DOHH2 (cell line): ENCODE results near the gene RNASE1.

ENCODE experiments used
- H3F3A ChIP-seq: fragments of 200-600 bp; sonication (generic), shearing (Covaris generic); 2 replicates; pipeline ENCODE4 v1.6.0; 2016; ENCODE audit warnings: antibody characterized with exemption, mild to moderate bottlenecking; ENCODE audit not compliant: control insufficient read depth, insufficient read depth
- H3K27ac ChIP-seq: fragments of 200-600 bp; sonication (generic); 2 replicates; pipeline ENCODE4 v1.5.1; 2014; ENCODE audit warnings: low read depth, mild to moderate bottlenecking, low read length, moderate library complexity
- H3K27me3 ChIP-seq: fragments of 200-600 bp; sonication (generic); 2 replicates; pipeline ENCODE4 v1.6.1; 2014; ENCODE audit warnings: mild to moderate bottlenecking, low read length, mixed read lengths; ENCODE audit not compliant: control insufficient read depth
- H3K36me3 ChIP-seq: fragments of 200-600 bp; sonication (generic); 2 replicates; pipeline ENCODE4 v1.6.1; 2014; ENCODE audit warnings: mild to moderate bottlenecking, low read length, moderate library complexity, mixed read lengths; ENCODE audit not compliant: control insufficient read depth
- H3K4me1 ChIP-seq: fragments of 200-600 bp; sonication (generic); 2 replicates; pipeline ENCODE4 v1.6.1; 2014; ENCODE audit warnings: mild to moderate bottlenecking, low read length, mixed read lengths; ENCODE audit not compliant: control insufficient read depth
- H3K4me2 ChIP-seq: fragments of 200-600 bp; sonication (generic); 2 replicates; pipeline ENCODE4 v1.6.0; 2014; ENCODE audit warnings: mild to moderate bottlenecking, low read length, moderate library complexity
- H3K4me3 ChIP-seq: fragments of 200-600 bp; sonication (generic); 2 replicates; pipeline ENCODE4 v1.5.1; 2014; ENCODE audit warnings: mild to moderate bottlenecking, low read length, mixed read lengths
- H3K79me2 ChIP-seq: fragments of 200-600 bp; sonication (generic); 2 replicates; pipeline ENCODE4 v1.6.1; 2014; ENCODE audit warnings: mild to moderate bottlenecking, low read length, mixed read lengths; ENCODE audit not compliant: control insufficient read depth
- H3K9me2 ChIP-seq: fragments of 200-600 bp; sonication (generic); replicated peaks from 2 replicates; pipeline ENCODE4 v1.6.1; 2014; ENCODE audit warnings: mild to moderate bottlenecking, low read length, mixed read lengths; ENCODE audit not compliant: control insufficient read depth
- H3K9me3 ChIP-seq: fragments of 200-600 bp; sonication (generic); 2 replicates; pipeline ENCODE4 v1.6.1; 2014; ENCODE audit warnings: antibody characterized with exemption, low read length, mixed read lengths; ENCODE audit not compliant: control insufficient read depth, insufficient read depth
- H4K20me1 ChIP-seq: fragments of 200-600 bp; sonication (generic); 2 replicates; pipeline ENCODE4 v1.6.0; 2014; ENCODE audit warnings: low read depth, mild to moderate bottlenecking, antibody characterized with exemption, low read length, moderate library complexity; ENCODE audit not compliant: control insufficient read depth, insufficient read depth
- EZH2phosphoT487 ChIP-seq: fragments of 200-600 bp; sonication (generic); IDR thresholded peaks from 2 replicates; pipeline ENCODE4 v1.6.1; 2017; ENCODE audit warnings: borderline replicate concordance, mild to moderate bottlenecking, antibody characterized with exemption, low read length, moderate library complexity, mixed read lengths
- TF ChIP-seq, protein P1 (sequence below): fragments of 200-600 bp; sonication (generic); IDR thresholded peaks from one replicate; pipeline ENCODE4 v1.5.1; 2014; ENCODE audit warnings: antibody characterized with exemption, mild to moderate bottlenecking, low read depth, low read length; ENCODE audit not compliant: poor library complexity, severe bottlenecking

RNASE1 gene

DNA sequence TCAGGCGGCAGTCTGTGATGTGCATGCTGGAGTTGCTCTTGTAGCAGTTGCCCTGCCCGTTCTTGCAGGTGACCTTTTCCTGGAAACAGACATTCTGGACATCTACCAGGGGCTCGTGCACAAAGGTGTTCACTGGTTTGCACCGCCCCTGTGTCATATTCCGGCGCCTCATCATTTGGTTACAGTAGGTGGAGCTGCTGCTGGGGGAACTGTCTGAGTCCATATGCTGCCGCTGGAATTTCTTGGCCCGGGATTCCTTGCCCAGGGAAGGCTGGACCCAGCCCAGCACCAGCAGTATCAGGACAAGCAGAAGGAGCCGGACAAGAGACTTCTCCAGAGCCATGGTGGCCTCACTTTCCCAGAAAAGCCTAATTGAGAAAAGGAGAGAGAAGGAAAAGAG lies 918 bp downstream of the RNASE1 start:
- Histone ChIP-seq H3K27ac (no peak overlapping the region), H3K9me2 (no peaks in the 10 kb centered on the region), H3K4me3 (no peak overlapping the region), H3K4me1 (no peaks in the 10 kb centered on the region), H4K20me1 (no peaks in the 10 kb centered on the region), H3K4me2 (no peak overlapping the region), H3K9me3 (no peaks in the 10 kb centered on the region), H3K79me2 (no peaks in the 10 kb centered on the region), H3K36me3 (no peaks in the 10 kb centered on the region), H3K27me3 (peaks cover 11% of the 10 kb centered on the region; the same call in 1 of the 2 replicates), H3F3A (no peaks in the 10 kb centered on the region)
- TF ChIP-seq, protein P1, sequence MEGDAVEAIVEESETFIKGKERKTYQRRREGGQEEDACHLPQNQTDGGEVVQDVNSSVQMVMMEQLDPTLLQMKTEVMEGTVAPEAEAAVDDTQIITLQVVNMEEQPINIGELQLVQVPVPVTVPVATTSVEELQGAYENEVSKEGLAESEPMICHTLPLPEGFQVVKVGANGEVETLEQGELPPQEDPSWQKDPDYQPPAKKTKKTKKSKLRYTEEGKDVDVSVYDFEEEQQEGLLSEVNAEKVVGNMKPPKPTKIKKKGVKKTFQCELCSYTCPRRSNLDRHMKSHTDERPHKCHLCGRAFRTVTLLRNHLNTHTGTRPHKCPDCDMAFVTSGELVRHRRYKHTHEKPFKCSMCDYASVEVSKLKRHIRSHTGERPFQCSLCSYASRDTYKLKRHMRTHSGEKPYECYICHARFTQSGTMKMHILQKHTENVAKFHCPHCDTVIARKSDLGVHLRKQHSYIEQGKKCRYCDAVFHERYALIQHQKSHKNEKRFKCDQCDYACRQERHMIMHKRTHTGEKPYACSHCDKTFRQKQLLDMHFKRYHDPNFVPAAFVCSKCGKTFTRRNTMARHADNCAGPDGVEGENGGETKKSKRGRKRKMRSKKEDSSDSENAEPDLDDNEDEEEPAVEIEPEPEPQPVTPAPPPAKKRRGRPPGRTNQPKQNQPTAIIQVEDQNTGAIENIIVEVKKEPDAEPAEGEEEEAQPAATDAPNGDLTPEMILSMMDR, result no peak
- TF ChIP-seq EZH2phosphoT487, result no peak

DNA sequence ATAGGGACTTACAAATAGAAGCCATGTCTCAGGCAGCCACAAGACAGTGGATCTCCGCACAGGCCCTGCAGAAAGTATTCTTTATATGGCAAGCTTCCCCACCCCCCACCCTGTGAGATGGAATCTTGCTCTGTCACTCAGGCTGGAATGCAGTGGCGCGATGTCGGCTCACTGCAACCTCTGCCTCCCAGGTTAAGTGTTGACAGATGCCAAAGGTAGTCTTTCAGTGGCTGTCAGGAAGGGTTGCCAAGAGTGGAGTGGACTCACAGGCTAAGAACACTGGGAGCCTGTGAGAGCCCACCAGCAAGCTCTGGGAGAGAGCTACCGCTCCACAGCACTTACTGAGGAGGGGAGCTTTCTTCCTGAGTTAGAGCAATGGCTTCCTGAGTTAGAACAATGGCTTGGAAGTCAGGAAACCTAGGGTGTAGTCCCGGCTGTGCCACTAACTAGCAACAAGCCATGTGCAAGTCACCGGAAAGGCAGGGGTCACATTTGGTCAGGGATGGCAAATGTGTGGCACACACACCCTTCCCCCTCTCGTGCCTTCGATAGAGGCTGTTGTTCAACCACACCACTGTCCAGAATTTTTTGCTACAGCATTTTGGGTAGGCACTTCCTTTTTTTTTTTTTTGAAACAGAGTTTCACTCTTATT lies 2.6 kb downstream of the RNASE1 start:
- Histone ChIP-seq H4K20me1 (no peaks in the 10 kb centered on the region), H3K27ac (no peak overlapping the region), H3K79me2 (no peaks in the 10 kb centered on the region)

DNA sequence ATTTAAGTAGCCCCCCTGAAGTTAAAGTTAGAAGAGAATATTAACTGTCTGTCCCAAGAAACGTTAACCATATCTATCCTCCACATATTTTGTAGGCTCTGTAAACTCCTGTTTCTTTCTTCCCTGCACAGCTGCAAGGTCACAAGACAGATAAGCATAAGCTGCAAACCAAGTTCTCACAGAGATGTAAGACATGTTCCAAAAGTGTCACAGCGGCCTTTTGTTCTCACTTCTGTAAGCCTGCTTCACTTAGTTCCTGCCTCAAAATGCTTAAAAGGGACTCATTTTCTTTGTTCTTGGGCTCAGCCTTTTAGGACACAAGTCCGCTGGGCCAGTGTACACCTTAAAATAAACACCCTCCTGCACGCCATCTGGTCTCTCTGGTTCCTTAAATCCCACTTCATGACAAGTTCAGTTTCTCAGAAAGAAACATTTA lies 3.2 kb downstream of the RNASE1 start:
- no peaks in the 10 kb centered on the region for H3F3A ChIP-seq
- peaks cover 6% of the 10 kb centered on the region; the same call in 1 of the 2 replicates for H3K27me3 ChIP-seq
- no peaks in the 10 kb centered on the region for H3K9me3 ChIP-seq
- H3K4me3 ChIP-seq, result no peak overlapping the region
- H3K4me2 ChIP-seq, result no peak overlapping the region
- no peaks in the 10 kb centered on the region for H3K79me2 ChIP-seq
- no peaks in the 10 kb centered on the region for H3K36me3 ChIP-seq
- no peaks in the 10 kb centered on the region for H4K20me1 ChIP-seq
- H3K4me1 ChIP-seq, result no peaks in the 10 kb centered on the region
- no peaks in the 10 kb centered on the region for H3K9me2 ChIP-seq
- no peak overlapping the region for H3K27ac ChIP-seq
- no peak for TF ChIP-seq EZH2phosphoT487
- TF ChIP-seq, protein P1, result no peak

More for the DNA sequence above, 2.6 kb downstream of the RNASE1 start:
- no peak overlapping the region for H3K4me3 ChIP-seq
- H3K9me3 ChIP-seq, result no peaks in the 10 kb centered on the region
- no peaks in the 10 kb centered on the region for H3F3A ChIP-seq
- H3K36me3 ChIP-seq, result no peaks in the 10 kb centered on the region
- peaks cover 6% of the 10 kb centered on the region; the same call in 1 of the 2 replicates for H3K27me3 ChIP-seq
- TF ChIP-seq EZH2phosphoT487, result no peak
- TF ChIP-seq, protein P1, result no peak
- no peaks in the 10 kb centered on the region for H3K4me1 ChIP-seq
- no peaks in the 10 kb centered on the region for H3K9me2 ChIP-seq
- H3K4me2 ChIP-seq, result no peak overlapping the region
